Activated naive CD4-positive, alpha-beta T cell (primary cell): ENCODE data around the gene COX4I2.
"Not testable (repeated sequence)": the region's sequence is repeated elsewhere in the genome, so short reads cannot be mapped to it uniquely, and the experiment has no call there.

Experiments
- DNase-seq, 4 experiments: peaks; one replicate each; lab custom pipeline; 2025; lab: John Stamatoyannopoulos, UW

The COX4I2 gene

DNA sequence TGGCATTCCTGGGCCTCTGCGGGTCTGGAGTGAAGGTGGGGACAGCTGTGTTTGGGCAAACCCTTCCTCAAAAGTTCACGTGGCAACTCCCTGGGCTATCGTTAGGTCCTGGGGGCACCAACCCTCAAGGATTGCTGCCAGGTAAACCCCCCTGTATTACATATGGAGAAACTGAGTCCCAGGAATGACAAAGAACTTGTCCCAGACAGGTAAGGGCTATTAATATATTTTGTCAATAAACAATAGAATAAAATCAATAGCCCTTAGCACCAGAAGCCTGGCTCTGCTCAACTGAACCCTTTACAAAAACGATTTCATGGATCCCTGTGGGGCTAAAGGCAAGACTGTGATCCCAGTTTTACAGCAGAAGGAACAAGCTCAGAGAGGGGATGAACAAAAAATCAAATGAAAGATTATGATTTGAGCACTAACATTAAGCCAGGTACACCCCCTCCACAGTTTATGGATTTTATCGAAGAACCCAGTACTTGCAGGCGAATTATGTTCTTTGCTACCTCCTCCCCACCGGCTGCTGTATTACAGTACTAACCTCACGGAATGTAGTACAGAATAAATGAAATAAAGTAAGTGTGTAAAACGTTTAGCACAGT, 30.0 kb upstream of the COX4I2 start:
- DNase-seq = no peak

GRCh38 chr20:31608251-31608945, 29.3 kb upstream of the COX4I2 start:
- DNase-seq = no peak

GRCh38 chr20:31612271-31612640, 25.5 kb upstream of the COX4I2 start:
- DNase-seq = not testable (repeated sequence)

DNA sequence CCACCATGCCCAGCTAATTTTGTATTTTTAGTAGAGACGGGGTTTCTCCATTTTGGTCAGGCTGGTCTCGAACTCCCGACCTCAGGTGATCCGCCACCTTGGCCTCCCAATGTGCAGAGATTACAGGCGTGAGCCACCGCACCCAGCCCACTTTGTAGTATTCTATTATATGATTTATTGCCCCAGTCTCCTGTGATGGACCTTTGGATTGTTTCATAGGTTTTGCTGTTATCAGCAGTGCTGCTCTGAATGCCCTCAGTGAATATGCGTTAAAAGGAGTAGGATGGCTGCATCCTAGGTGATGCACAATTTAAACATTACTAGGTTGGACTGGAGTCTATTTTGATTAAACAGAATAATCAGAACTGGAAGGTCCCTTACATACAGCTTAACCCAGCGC, 22.3 kb upstream of the COX4I2 start:
- DNase-seq = no peak

- no peak for DNase-seq
Measured at GRCh38 chr20:31617432-31618104, 20.1 kb upstream of the COX4I2 start.

DNA sequence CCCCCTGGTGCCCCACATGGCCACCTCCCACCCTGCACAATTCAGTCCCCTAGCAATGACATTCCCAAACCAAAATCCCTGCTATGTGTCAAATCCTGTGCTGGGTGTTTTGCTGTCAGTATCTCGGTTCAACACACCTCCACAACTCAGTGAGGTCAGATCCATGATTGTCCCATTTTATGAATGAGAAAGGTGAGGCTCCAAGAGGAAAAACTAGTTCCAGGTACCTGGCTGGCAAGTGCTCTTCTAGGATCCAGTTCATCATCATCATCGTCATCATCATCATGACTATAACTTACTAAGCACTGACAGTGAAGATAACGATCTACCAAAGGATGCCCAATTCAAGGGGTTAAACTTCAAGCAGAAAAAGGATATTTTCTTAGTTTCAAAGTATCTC, 17.5 kb upstream of the COX4I2 start:
- DNase-seq = no peak

GRCh38 chr20:31623123-31623505, 14.6 kb upstream of the COX4I2 start:
- not testable (repeated sequence) for DNase-seq

DNA sequence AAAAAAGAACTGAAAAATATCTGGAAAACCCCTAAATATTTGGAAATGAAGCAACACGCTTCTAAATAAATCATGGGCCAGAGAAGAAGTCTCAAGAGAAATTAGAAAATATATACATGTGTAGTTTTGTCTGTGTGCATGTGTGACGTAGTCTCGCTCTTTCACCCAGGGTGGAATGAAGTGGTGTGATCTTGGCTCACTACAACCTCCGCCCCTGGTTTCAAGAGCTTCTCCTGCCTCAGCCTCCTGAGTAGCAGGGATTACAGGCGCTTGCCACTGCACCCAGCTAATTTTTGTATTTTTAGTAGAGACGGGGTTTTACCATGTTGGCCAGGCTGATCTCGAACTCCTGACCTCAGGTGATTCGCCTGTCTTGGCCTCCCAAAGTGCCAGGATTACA, 11.2 kb upstream of the COX4I2 start:
- not testable (repeated sequence) for DNase-seq

DNA sequence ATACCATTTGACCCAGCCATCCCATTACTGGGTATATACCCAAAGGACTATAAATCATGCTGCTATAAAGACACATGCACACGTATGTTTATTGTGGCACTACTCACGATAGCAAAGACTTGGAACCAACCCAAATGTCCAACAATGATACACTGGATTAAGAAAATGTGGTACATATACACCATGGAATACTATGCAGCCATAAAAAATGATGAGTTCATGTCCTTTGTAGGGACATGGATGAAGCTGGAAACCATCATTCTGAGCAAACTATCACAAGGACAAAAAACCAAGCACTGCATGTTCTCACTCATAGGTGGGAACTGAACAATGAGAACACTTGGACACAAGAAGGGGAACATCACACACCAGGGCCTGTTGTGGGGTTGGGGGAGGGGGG, 9.7 kb upstream of the COX4I2 start:
- DNase-seq = not testable (repeated sequence)

GRCh38 chr20:31630187-31630790, 7.4 kb upstream of the COX4I2 start:
- DNase-seq = no peak

DNA sequence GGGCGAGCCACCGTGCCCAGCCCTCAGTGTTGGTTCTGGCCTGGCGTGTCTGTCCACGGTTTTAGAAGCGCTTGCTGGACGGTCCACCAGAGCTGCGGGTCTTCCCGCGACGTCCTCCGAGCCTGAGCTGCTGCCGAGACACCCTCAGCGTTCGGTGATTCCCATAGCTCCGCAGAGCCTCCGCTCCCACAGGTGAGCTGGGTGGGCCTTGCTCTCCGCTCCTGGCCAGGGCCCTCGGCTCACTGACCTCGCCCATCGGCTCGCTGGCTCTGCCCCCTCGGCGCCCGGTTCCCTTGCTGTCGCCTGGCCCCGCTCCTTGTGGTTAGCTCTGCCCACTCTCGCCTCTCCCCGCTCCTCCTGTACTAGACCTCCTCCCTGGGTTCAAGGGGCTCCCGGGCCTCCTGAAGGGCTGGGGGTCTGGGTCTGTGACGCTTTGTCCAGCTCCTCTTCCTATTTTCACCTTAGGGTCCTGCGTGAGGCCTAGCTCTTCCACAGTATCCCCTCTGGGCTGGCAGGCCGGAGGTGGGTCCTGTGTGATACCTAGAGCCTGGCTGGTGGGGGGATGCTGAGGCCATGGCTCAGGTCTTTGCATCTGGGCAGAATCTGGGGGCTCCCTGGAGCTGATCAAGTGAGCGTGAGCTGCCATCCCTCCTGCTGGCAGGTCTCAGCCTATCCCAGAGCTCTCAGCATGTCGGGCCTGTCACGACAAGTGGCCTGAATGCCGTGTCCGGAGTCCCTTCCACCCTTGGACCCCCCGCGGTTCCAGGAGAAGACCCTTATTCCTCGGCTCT, 5.0 kb upstream of the COX4I2 start:
- no peak for DNase-seq

GRCh38 chr20:31633339-31633914, 4.3 kb upstream of the COX4I2 start:
- DNase-seq = no peak

DNA sequence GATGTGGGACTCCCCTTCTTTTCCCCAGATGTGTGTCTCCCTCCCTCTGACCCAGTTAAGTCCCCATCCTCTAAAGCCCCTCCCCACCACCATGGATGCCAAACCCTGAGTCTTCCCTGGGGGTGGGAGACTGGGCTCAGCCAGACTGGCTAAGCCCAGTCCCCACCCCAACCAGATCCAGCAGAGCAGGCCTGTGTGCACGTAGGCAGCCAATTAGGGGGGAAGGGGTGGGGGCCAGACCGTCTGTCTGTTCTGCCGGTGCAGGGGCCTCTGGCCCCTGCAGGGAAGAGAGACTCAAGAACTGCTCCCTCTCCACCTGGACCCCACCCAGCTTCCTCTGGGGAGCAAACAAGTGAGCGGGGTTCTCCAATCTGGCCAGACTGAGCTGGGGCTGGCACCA, 605 bp downstream of the COX4I2 start:
- DNase-seq = no peak

DNA sequence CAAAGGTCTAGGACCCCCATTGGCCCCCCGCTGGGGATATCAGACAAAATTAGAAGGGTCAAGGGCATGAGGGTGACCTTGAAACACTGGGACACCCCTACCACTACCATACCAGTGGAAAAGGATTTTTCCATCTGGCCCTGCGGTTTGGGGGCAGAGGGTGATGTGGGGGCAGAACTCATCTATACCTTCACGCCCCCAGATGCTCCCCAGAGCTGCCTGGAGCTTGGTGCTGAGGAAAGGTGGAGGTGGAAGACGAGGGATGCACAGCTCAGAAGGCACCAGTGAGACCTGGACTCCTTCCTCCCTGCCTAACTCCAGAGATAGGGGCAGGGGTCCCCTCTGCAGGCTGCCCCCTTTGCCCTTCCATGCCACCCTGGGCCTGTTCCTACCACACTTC, 1.1 kb downstream of the COX4I2 start:
- no peak for DNase-seq

- no peak for DNase-seq
Measured at GRCh38 chr20:31640259-31640658, 2.5 kb downstream of the COX4I2 start.

DNA sequence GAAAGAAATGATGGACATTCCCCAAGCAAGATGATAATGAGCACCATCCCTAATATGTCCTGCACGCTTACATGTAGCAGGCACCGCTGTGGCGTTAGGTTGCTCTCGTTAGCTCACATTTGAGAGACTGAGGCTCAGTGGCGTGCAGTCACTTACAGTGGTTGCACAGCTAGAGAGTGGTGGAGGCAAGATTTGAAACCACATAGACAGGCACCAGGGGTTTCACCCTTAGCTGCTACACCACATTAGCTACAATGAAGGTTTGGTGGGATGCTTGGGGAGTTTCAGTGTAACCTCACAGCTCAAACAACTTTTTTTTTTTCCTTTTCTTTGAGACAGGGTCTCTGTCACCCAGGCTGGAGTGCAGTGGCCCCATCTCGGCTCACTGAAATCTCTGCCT, 3.7 kb downstream of the COX4I2 start:
- no peak for DNase-seq

- DNase-seq = no peak
Measured at GRCh38 chr20:31642837-31643236, 5.1 kb downstream of the COX4I2 start.

GRCh38 chr20:31643522-31643921, 5.8 kb downstream of the COX4I2 start:
- DNase-seq = no peak

GRCh38 chr20:31644701-31645100, 7.0 kb downstream of the COX4I2 start:
- no peak for DNase-seq

DNA sequence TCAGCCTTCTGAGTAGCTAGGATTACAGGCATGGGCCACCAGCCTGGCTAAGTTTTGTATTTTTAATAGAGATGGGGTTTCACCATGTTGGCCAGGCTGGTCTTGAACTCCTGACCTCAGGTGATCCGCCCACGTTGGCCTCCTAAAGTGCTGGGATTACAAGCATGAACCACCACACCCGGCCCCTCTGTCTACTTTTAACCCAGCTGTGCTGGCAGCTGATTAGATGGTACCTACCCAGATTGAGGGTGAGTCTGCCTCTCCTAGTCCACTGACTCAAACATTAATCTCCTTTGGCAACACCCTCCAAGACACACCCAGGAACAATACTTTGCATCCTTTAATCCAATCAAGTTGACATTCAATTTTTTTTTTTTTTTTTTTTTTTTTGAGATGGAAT, 10.4 kb downstream of the COX4I2 start:
- DNase-seq = not testable (repeated sequence)

DNA sequence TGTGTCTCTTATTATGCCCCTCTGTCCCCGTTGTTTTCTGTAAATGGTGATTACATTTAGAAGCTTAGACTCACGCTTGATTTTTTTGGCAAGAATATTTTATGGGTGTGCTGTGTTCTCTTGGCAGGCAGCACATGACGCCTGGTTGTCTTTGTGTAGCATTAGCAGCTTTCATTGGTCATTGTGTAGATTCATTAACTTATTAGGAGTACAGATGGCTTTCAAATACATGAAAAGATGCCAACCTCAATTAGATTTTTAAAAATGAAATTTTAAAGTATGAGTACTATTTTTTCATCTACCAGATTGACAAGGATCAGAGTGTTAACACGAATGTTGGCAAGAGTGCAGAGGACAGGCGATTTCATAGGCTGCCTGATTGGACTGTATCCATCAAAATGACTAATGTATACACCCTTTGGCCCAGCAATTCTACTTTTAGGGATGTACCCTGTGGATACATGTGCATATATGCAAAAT, 15.2 kb downstream of the COX4I2 start:
- no peak for DNase-seq

DNA sequence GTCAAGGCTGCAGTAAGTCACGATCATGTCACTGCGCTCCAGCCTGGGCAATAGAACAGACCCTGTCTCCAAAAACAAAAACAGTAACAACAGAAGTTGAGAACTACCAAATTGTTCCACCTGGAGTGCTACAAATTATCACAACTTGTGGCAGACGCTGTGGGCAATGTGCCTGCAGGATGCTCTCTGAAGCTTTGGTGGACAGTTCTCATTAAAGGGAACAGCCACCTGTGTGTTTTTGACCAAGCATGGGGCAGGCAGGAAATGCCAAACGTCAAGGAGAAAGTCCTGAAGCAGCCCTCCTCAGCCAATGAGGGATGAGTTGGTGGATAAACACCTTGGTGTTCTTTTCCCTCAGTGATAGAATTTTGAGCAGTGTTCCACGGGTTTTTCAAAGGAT, 15.8 kb downstream of the COX4I2 start:
- no peak for DNase-seq
